B cell (primary cell): Measurements from ENCODE around the gene TCF7L1. TPM values are rescaled to one million over a fixed set of nuclear protein-coding genes. Genes with fewer than 3 reads are reported as not detected.

Experiments
- ATAC-seq: fragments of 200-7000 bp; cut with Tn5 transposase; one replicate; pipeline ENCODE4 v1.10.0; 2021; ENCODE audit warnings: low read depth, mild to moderate bottlenecking, moderate number of reproducible peaks, moderate library complexity
- CTCF ChIA-PET: fragments of 350-600 bp; sonication (Branson Sonifier 250); formaldehyde crosslinking; loops from one replicate; lab custom pipeline; 2021; ENCODE audit warnings: antibody characterized with exemption, inconsistent platforms; lab: Charles Lee
- POLR2A ChIA-PET: fragments of 350-600 bp; sonication (Branson Sonifier 250); formaldehyde crosslinking; loops from one replicate; lab custom pipeline; 2021; ENCODE audit warnings: antibody characterized with exemption; lab: Charles Lee
- DNase-seq: peaks from one replicate; pipeline ENCODE4 v3.0.0; 2013
- H2AFZ ChIP-seq: 2 replicates; pipeline ENCODE4 v1.6.1; 2012; ENCODE audit warnings: mild to moderate bottlenecking, low read depth, low read length; ENCODE audit not compliant: insufficient read depth, poor library complexity, severe bottlenecking
- H3K27ac ChIP-seq, 2 donors: 1 replicate in 1 of 2; 2 replicates in 1 of 2; pipeline ENCODE4 v1.5.1; 2012 to 2013; ENCODE audit warnings: low read length in 2 of 2, mild to moderate bottlenecking in 2 of 2, moderate library complexity in 1 of 2
- H3K27me3 ChIP-seq, 4 experiments: fragments of 200-600 bp in 1 of 4; sonication (generic) in 1 of 4; replicated peaks in 1 of 4; 1 replicate in 2 of 4; 2 replicates in 2 of 4; pipeline versions ENCODE4 v1.6.1 to v1.7.0; 2013 to 2016; ENCODE audit warnings: low read length in 3 of 4, mild to moderate bottlenecking in 2 of 4, mixed read lengths in 1 of 4, moderate library complexity in 1 of 4; ENCODE audit not compliant: insufficient read depth in 4 of 4, control insufficient read depth in 3 of 4; ENCODE audit errors: control extremely low read depth in 1 of 4
- H3K36me3 ChIP-seq, 2 experiments: replicated peaks in 1 of 2; 1 replicate in 1 of 2; 2 replicates in 1 of 2; pipeline versions ENCODE4 v1.6.1 to v1.7.1; 2013; ENCODE audit warnings: low read length in 1 of 2; ENCODE audit not compliant: insufficient read depth in 2 of 2, control insufficient read depth in 1 of 2; ENCODE audit errors: control extremely low read depth in 1 of 2, extremely low read depth in 1 of 2
- H3K4me1 ChIP-seq, 2 donors: fragments of 200-600 bp in 1 of 2; sonication (generic) in 1 of 2; 1 replicate in 1 of 2; 2 replicates in 1 of 2; pipeline versions ENCODE4 v1.5.1 to v1.6.1; 2013 to 2017; ENCODE audit warnings: low read length in 2 of 2; ENCODE audit not compliant: control insufficient read depth in 2 of 2, insufficient read depth in 2 of 2
- H3K4me2 ChIP-seq: replicated peaks from 2 replicates; pipeline ENCODE3; 2012; ENCODE audit warnings: mild to moderate bottlenecking, low read depth, low read length; ENCODE audit not compliant: poor library complexity, severe bottlenecking
- H3K4me3 ChIP-seq, 5 experiments: fragments of 200-600 bp in 1 of 5; sonication (generic) in 1 of 5; 1 replicate in 3 of 5; 2 replicates in 2 of 5; pipeline versions ENCODE4 v1.5.1 to v1.7.0; 2011 to 2016; ENCODE audit warnings: low read length in 4 of 5, mild to moderate bottlenecking in 4 of 5, low read depth in 2 of 5, control low read depth in 1 of 5, moderate library complexity in 1 of 5; ENCODE audit not compliant: insufficient read depth in 1 of 5; ENCODE audit errors: control extremely low read depth in 1 of 5, extremely low read depth in 1 of 5
- H3K79me2 ChIP-seq: fragments of 200-600 bp; sonication (generic); one replicate; pipeline ENCODE4 v1.6.0; 2016; ENCODE audit warnings: low read length; ENCODE audit not compliant: control insufficient read depth, insufficient read depth
- H3K9ac ChIP-seq: fragments of 200-600 bp; sonication (generic); 2 replicates; pipeline ENCODE4 v1.6.1; 2017; ENCODE audit warnings: mild to moderate bottlenecking, low read length, moderate library complexity
- H3K9me3 ChIP-seq, 3 donors: one replicate each; pipeline versions ENCODE4 v1.6.1 to v1.7.1; 2013; ENCODE audit warnings: low read length in 2 of 3; ENCODE audit not compliant: control insufficient read depth in 2 of 3, insufficient read depth in 1 of 3; ENCODE audit errors: control extremely low read depth in 1 of 3
- H4K20me1 ChIP-seq: 2 replicates; pipeline ENCODE4 v1.6.0; 2012; ENCODE audit warnings: mild to moderate bottlenecking, low read length; ENCODE audit not compliant: insufficient read depth, control insufficient read depth, poor library complexity, severe bottlenecking
- H3K27ac Mint-ChIP-seq: one replicate; pipeline ENCODE4 v1.8.0; 2021; ENCODE audit warnings: mixed read lengths
- H3K27me3 Mint-ChIP-seq: one replicate; pipeline ENCODE4 v1.8.0; 2021; ENCODE audit warnings: mixed read lengths
- H3K4me1 Mint-ChIP-seq: one replicate; pipeline ENCODE4 v1.8.0; 2021; ENCODE audit warnings: mixed read lengths
- H3K4me3 Mint-ChIP-seq: one replicate; pipeline ENCODE4 v1.8.0; 2021; ENCODE audit warnings: mixed read lengths
- H3K9me3 Mint-ChIP-seq: one replicate; pipeline ENCODE4 v1.8.0; 2022; ENCODE audit warnings: mixed read lengths; ENCODE audit not compliant: insufficient read depth
- CTCF ChIP-seq: fragments of 200-600 bp; IDR thresholded peaks from one replicate; pipeline ENCODE4 v1.8.0; 2022; ENCODE audit warnings: antibody characterized with exemption, mild to moderate bottlenecking
- EZH2 ChIP-seq: IDR thresholded peaks from 2 replicates; pipeline ENCODE4 v1.6.1; 2012; ENCODE audit warnings: borderline replicate concordance, low read depth, mild to moderate bottlenecking, moderate library complexity, low read length; ENCODE audit not compliant: insufficient read depth, poor library complexity, severe bottlenecking
- WGBS: methylation state at CpG from one replicate; pipeline ENCODE4 v1.1.5; 2013; ENCODE audit warnings: missing lambda C conversion rate; ENCODE audit not compliant: insufficient coverage; 5-methylcytosine and 5-hydroxymethylcytosine counted together
- intact Hi-C: fragments of 100-400 bp; cut with micrococcal nuclease; formaldehyde crosslinking; loops from one replicate; pipeline ENCODE4 v1.10.0; 2022
- polyA plus RNA-seq: library from polyadenylated mRNA; depleted of rRNA; stranded (reverse); fragments of >200 nt; gene quantifications from 2 replicates; pipeline ENCODE4 v1.2.3, GENCODE V29; 2012
- total RNA-seq, 2 donors: library from RNA; stranded (reverse); fragments of 120-200 nt in 1 of 2; gene quantifications; 1 replicate in 1 of 2; 2 replicates in 1 of 2; pipeline versions ENCODE4 v1.2.3 to v1.2.4, GENCODE V29; 2013 to 2022

The TCF7L1 gene
- total and polyA plus RNA-seq, 2 donors (not counting 1 experiment from before 2014, with no cell fraction given): 0.67 to 0.81 TPM

GRCh38 chr2:85265304-85265703, 132.1 kb downstream of the TCF7L1 start:
- H3K4me2 ChIP-seq: no peak overlapping the region
- H3K27ac Mint-ChIP-seq: no peak overlapping the region
- no peaks in the 10 kb centered on the region for H3K4me1 Mint-ChIP-seq
- H3K9me3 ChIP-seq: no peaks in the 10 kb centered on the region
- H4K20me1 ChIP-seq: no peaks in the 10 kb centered on the region
- H3K27ac ChIP-seq: no peak overlapping the region
- no peak overlapping the region for H3K9ac ChIP-seq
- no peaks in the 10 kb centered on the region for H3K79me2 ChIP-seq
- 86% methylated on average over 4 of the region's 7 CpGs for WGBS
- ChIA-PET POLR2A (interaction anchor here (0.6 kb wide), 1 partner anchor 25 kb away, joined by 3 read pairs; no protein-coding TSS in a partner anchor), CTCF (interaction anchor here (0.6 to 9.3 kb wide), 4 partner anchors 10 to 180 kb away, joined by 3 to 91 read pairs (median 15); no protein-coding TSS in a partner anchor)
- peaks cover 0 to 6% (median 1%) of the 10 kb centered on the region in 4 experiments for H3K27me3 ChIP-seq
- no peaks in the 10 kb centered on the region for H3K4me1 ChIP-seq
- no peak for TF ChIP-seq EZH2
- TF ChIP-seq CTCF: no peak
- no peak for DNase-seq
- no peak for ATAC-seq
- no peaks in the 10 kb centered on the region for H3K9me3 Mint-ChIP-seq
- intact Hi-C loops: no loop called here
- H2AFZ ChIP-seq: no peak overlapping the region
- no peak overlapping the region for H3K4me3 ChIP-seq
- no peak overlapping the region for H3K4me3 Mint-ChIP-seq
- no peaks in the 10 kb centered on the region for H3K36me3 ChIP-seq
- H3K27me3 Mint-ChIP-seq: peaks cover 28% of the 10 kb centered on the region
